ENCODE data around the gene CNN2.

The CNN2 gene

DNA sequence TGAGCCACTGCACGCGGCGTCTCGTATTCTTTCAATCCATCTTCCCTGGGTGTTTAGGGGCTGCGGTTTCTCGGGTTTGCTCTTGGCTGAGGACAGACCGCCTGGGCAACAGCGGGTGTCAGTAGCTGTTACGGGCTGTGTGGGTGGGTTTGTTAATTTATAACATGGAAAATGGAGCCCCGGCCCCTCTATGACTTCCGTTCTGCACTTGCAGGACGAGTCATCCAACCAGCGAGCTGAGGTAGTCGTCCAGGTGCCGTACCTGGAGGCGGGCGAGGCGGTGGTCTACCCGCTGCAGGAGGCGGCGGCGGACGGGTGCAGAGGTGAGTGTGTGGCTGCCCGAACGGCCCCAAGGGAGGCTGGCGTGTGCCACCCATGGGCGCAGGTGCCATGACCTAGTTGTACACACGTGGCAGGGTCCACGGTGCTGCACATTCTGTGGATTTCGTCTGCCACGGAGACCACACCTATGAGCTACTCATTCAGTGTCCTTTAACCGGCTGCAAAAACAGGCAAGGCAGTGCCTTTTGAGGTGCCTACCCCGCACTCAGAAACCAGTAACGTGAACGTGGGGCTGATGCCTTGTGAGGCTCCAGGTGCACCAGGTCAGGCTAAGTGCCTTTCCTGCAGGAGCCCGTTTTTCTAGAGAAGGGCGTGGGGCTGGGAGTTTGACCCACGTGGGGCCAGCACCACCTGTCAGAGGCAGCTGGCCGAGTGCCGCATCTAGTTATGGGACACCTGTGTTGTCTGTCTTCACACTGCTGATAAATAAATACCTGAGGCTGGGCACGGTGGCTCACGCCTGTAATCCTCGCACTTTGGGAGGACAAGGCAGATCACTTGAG lies 57.8 kb downstream of the CNN2 start:
- DNase-seq: no peak

DNA sequence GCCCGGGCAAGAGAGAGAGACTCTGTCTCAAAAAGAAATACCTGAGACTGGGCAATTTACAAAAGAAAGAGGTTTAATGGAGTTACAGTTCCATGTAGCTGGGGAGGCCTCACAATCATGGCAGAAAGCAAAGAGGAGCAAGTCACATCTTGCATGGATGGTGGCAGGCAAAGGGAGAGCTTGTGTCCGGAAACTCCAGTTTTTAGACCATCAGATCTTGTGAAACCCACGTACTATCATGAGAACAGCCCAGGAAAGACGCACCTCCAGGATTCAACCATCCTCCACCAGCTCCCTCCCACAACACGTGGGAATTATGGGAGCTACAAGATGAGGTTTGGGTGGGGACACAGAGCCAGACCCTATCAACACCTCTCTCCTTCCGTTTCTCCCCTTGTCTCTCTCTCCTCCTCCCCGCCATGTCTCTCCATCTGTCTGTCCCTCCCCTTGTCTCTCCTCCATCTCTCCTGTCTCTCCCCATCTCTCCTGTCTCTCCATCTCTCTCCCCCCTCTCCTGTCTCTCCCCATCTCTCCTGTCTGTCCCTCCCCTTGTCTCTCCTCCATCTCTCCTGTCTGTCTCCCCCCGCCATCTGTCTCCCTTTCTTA lies 58.7 kb downstream of the CNN2 start:
- no peak for DNase-seq

DNA sequence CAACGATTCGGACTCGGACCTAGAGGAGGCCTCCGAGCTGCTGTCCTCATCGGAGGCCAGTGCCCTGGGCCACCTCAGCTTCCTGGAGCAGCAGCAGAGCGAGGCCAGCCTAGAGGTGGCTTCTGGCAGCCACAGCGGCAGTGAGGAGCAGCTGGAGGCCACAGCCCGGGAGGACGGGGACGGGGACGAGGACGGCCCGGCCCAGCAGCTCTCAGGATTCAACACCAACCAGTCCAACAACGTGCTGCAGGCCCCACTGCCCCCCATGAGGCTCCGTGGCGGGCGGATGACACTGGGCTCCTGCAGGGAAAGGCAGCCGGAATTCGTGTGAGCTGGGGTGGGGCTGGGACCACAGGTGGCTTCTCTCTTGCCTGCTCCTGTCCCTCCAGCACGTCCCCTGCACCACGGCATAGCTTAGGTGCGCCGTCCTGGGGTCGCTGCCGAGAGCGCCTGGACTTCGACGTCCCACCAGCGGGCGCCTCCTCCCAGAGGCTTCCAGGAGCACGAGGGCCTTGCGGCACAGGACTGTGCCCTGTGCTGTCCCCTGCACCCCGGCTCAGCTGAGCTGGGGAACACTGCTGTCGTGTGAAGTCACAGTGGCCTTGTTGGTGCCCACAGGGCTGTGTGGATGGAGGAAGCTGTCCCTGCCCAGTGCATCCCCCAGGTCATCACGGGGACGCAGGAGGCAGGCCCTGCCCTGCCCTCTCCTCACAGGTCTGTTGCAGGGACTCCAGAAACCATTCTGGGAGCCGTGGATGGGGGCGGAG lies 59.5 kb downstream of the CNN2 start:
- no peak for DNase-seq

DNA sequence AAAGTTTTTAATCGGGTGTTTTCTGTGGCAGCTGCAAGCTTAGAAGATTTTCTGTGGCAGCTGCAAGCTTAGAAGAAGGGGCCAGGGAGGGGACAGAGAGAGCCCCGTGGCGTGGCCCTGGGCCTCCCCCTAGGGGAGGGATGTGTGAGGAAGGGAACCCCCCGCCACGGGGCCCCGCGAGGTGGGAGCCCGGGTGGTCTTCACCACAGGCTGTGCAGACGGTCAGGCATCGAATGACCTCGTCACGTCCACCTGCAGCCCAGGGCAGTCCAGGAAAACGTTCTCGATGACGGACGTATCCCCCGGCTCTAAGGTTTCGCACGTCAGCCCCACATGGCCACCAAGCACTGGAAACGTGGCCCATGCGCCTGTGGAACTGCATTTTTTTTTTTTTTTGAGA lies 60.2 kb downstream of the CNN2 start:
- DNase-seq: no peak

DNA sequence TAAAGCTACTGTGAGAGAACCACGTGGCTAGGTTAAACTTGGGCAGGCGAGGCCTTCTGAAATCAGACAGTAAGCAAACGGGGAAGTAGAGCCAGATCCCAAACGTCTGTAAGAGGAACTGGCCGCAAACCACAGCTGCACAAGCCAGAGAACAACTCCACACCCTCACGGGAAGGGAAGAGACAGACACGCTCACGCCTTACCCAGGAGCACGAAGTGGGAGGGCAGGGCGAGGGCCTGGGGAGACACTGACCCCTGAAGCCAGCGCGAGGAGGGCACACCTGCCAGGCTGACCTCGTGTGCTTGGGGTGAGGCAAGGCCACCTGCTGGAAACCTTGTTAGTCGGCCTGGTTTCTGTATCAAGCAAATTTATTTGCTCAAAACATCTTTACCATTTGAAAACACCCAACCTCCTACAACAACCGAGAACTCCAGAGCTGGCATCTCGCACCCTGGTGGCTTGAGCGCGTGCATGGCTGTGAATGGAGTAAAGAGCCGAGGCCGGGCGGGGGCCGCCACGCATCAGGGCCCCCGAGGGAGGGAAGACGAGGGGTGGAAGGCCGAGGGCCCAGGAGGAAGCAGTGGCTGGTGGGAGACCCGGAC lies 61.5 kb downstream of the CNN2 start:
- no peak for DNase-seq

DNA sequence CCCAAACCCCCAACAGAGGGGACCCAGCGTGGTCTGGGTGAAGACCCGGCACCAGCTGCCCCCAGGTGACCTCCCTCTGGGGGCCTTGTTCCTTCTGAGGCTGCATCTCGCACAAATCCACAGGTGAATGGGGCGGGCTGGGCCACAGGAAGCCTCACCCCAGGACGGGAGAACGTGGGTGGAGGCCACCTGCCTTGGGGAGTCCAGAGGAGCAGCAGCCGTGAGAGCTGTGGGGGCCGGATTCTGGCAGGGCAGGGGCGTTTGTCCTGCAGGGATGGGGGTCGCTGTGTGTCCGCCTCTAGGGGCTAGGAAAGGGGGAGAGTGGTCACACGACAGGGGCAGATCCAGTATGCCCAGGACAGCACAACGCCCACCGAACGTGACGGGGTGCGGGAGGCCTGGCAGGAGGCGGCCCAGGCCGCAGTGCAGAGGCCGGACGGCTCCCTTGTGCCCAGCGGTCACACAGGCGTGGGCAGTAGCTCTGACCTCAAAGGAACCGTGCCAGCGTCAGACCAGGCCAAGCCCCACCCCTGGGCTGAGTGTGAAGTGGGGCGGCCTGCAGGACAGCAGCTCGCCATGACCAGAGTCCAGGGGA lies 62.1 kb downstream of the CNN2 start:
- DNase-seq: no peak
